Central memory CD4-positive, alpha-beta T cell (primary cell): Measurements from ENCODE around the gene ASS1.

Source experiments
- DNase-seq: peaks from one replicate; pipeline ENCODE4 v3.0.0; 2022

Gene ASS1

DNA sequence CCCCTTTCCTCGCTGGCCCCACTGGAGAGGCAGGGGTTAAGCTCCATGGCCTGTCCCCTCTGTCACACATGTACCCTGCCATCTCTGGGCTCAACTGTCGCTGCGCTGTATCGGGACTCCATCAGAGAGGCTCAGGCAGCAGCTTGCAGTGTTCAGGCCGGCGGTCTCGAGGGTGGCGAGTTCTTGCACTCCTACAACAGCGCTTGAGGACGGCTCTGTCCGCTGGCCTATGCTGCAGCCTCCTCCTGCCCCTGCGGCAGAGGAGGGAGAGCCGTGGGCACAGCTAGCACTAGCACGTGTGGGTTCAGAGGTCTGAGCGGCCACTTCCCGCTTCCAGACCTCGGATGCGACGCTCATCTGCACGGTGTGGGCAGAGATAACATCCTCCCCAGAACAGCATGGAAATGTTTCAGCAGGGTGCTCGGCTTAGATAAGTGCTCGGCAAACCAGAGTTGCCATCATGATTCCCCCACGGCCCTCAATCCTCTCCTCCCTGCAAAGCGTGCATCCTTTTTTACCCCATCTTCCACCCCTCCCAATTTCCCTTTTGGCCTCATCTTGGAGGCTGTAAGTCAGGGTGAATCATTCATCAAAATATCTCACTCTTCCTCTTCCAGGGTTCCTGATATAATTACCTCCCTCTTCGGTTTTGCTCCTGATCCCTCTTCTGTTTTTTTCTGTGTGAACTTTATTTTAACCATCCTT lies 92.7 kb downstream of the ASS1 start:
- no peak for DNase-seq

- no peak for DNase-seq
Measured at GRCh38 chr9:130539420-130540223, 94.9 kb downstream of the ASS1 start.

- no peak for DNase-seq
Measured at GRCh38 chr9:130541533-130541932, 96.8 kb downstream of the ASS1 start.

DNA sequence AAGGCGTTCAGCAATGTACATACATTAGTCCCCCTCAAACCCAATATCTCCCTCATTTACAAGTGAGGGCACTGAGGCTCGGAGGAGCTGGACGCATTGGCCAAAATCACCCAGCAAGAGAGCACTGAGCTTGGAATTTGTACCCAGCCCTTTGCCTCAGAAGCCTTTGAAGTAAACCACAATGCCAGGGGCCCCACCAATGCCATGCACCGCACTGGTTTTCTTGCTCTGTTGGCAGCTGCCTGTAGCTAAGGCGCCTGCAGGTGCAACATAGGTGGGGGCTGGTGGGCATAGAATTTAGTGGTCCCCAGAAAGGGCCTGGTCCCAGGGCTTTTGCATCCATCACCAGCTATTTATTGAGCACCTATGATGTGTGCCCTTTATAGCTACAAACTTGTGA lies 97.3 kb downstream of the ASS1 start:
- DNase-seq = no peak

DNA sequence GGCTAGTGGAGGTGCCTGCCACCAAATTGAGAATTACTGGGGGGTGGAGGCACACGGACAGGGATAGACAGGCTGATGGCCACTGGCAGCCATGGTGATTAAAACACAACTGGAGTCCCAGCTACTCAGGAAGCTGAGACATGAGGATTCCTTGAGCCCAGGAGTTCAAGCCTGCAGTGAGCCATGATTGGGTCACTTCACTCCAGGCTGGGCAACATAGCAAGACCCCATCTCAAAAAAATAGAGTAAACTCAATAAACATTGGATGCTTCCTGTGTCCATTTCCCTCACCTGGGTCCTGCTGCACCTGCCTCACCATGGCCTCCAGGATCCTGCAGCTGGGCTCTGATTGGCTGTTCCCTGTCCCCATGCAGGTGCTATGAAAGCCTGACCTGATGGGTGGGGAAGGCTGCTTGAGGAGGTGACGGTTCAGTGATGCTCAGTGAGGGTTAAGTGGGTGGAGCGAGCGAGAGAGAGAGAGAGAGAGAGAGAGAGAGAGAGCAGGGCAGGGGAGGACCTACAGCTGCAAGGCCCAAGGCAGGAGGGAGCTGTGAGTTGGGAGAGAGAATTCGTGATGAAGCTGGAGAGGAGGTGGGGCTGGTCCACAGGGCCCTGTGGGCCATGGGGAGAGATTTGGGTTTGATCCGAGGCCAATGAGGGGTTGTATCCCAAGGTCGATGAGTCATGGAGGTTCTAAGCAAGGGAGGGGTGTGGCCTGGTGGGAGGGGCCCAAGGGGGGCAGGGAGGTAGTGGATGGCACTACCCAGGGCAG lies 97.9 kb downstream of the ASS1 start:
- no peak for DNase-seq

- DNase-seq = no peak
Measured at GRCh38 chr9:130543368-130543767, 98.6 kb downstream of the ASS1 start.

DNA sequence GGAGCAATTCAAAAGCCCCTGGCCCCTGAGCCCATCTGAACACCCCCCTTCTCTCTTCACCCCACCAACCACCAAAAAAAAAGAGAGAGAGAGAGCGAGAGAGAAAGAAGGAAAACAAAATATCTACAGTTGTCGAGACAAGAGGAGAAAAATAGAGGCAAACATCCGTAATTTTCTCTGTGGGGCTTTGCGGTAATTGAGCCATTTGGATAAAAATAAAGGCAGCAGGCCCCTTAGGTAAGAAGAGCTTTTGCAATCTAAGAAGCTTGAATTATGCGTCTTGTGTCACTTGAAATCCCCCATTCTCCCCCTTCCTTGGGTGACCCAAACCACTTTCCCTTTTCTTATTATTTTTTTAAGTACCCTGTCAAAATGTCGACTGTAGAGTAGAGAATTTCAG lies 99.1 kb downstream of the ASS1 start:
- DNase-seq = no peak

- no peak for DNase-seq
Measured at GRCh38 chr9:130544364-130544763, 99.6 kb downstream of the ASS1 start.

- DNase-seq = no peak
Measured at GRCh38 chr9:130548103-130548502, 103.3 kb downstream of the ASS1 start.

GRCh38 chr9:130549093-130549735 lies 104.5 kb downstream of the ASS1 start:
- DNase-seq = no peak
